HG02884 (cell line): ENCODE measurements around the gene ACRV1.
"Not testable (repeated sequence)": the region's sequence is repeated elsewhere in the genome, so short reads cannot be mapped to it uniquely, and the experiment has no call there.

Experiments
- ATAC-seq: cut with Tn5 transposase; IDR thresholded peaks from one replicate; pipeline ENCODE4 v1.9.1; 2021; ENCODE audit warnings: mild to moderate bottlenecking, moderate library complexity; ENCODE audit not compliant: unreplicated experiment

Gene ACRV1

GRCh38 chr11:125680747-125681146 is at the start of gene ACRV1:
ACRV1 (minus strand) TSS chr11:125680847; CDS start chr11:125680780, 67 bp downstream.
- no peak for ATAC-seq

- ATAC-seq, result no peak
These were observed 48.3 kb upstream of the ACRV1 start for GRCh38 chr11:125728969-125729368.

DNA sequence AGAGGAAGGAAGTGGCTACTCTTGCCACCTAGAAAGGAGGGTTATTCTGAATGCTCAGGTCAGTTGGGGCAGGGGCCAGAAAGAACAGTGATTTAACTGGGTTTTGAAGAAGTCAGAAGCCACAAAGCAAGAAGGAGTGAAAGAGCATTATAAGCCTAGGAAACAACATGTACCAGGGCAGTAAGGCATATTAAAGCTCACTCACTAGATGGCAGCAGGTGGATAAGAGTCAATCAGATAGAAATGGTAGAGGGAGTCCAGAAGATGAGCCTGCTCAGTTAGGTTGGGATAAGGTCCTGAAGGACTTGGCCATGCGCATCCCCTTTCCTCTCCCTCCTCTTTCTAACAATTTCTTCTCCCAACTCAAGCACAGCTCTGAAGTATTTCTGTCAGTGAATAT is 43.5 kb upstream of the ACRV1 start:
- no peak for ATAC-seq

DNA sequence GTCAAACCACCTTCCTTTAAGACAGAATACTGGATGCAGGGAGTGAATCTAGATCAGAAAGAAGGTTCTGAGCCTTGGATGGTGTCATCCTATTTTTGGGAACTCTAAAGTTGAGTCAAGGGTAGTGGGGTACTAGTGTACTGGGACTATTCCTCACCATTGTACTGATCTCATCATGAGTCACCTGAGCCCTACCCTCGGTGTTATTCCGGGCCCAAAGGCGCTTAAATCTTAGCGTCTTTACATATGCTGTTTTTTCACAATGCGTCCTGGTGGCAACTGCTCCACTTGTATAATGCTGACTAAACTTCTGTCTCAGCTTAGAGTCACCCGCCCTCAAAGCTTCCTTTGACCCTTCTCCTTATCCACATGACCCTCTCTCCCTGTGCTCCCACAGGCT is 40.1 kb upstream of the ACRV1 start:
- no peak for ATAC-seq

DNA sequence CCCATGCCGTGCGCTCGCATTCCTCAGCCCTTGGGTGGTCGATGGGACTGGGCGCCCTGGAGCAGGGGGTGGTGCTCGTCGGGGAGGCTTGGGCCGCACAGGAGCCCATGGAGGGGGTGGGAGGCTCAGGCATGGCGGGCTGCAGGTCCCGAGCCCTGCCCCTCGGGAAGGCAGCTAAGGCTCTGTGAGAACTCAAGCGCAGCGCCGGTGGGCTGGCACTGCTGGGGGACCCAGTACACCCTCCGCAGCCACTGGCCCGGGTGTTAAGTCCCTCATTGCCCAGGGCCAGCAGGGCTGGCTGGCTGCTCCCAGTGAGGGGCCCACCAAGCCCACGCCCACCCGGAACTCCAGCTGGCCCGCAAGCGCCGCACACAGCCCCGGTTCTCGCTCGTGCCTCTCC is 24.0 kb upstream of the ACRV1 start:
- ATAC-seq, result not testable (repeated sequence)

- ATAC-seq, result no peak
These were observed 21.4 kb upstream of the ACRV1 start for GRCh38 chr11:125701858-125702621.

DNA sequence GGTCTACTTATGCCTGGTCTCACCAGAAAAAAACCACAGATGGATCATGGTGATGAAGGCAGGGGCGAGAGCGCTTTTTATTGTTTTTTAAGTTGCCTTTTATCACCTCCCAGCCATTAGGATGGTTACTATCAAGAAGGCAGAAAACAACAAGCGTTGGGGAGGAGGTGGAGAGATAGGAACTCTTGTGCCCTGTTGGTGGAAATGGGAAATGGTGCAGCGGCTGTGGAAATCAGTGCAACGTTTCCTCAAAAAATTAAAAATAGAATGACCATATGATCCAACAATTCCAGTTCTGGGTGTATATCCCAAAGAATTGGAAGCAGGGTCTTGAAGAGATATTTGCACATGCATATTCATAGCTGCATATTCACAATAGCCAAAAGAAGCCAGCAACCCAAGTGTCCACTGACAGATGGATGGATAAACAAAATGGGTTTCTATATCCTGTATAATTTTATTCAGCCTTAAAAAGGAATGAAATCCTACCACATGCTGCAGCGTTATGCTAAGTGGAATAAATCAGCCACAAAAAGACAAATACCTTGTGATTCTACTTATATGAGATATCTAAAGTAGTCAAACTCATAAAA is 20.5 kb upstream of the ACRV1 start:
- no peak for ATAC-seq

- ATAC-seq, result no peak
These were observed 14.3 kb upstream of the ACRV1 start for GRCh38 chr11:125694951-125695350.

DNA sequence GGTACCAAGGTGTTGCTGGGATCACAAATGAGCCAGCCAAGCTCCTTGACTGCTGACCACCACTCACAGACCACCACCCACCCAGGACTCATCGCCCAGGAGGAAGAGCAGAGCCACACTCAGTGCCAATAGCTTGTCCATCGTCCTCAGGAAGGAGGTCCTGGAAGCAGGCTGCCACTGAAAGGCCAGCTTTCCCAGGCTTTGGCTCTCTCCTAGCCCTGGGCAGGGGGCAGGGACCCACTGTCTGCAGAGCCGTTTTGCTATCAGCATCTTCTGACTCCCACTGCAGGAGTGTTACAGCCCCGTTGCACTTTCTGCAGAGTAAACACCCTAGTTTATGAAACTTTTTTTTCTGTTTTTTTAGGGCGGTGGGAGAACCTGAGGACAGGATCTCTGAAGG is 12.2 kb upstream of the ACRV1 start:
- no peak for ATAC-seq

- ATAC-seq, result no peak
These were observed 9.4 kb upstream of the ACRV1 start for GRCh38 chr11:125690006-125690405.

DNA sequence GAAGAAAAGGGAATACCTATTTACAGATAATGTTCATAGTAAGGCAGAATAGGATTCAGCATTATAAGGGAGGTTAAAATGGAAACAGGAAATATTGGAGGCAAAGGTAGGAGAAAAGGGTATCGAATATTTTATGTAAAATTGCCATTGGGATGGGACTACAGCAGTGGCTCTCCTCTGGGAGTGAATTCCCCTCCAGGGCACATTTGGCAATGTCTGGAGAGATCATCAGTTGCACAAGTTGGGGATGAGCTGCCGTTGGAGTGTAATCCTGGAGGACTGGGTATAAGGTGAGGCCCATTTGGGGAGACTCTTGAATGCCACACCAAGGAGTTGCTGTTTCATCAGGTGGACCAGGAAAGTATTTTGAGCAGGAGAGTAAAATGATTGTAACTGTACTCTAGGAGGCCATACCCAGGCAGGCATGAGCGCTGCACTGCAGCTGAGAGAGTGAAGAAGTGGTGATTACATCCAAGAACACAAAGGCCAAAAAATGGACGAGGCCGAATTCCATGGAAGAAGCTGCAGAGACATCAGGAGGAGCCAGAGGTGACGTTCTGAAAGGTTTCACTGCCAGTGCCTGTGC is 8.7 kb upstream of the ACRV1 start:
- no peak for ATAC-seq

DNA sequence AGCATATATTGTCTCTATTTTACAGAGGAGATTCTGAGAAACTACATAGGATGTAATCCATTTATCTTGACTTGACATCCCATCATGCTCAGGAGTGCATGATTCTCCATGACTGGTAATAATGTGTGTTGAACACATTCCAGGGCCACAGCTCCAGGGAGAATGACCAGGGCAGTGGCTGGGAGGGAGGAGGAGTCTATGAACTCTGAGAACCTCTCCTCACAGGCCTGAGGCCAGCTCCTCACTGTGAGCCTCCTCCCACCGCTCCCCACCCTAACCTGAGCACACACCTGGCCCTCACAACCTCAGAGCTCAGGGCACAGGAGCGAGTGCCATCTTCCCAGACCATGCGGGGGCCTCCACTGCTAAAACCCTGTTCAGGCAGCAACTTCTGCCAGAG is 8.0 kb upstream of the ACRV1 start:
- no peak for ATAC-seq

DNA sequence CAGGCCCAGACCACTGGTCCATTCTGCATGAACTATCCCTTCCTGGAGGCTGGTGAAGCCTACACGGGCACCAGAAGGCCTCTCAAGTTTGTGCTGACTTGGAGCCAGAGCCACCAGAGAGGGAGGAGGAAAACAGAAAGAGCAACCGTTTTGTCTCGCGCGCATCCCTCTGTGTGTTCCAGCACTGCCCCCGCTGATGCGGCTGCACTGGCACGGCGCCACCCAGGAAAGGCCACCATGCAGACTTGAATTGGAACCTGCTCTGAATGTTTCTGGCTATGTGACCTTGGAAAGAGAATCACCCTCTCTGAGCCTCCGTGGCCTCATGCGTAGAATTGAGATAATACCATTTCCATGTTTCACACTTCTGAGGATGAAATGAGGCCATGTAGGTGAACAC is 7.4 kb upstream of the ACRV1 start:
- ATAC-seq, result no peak

GRCh38 chr11:125685228-125685627 is 4.6 kb upstream of the ACRV1 start:
- no peak for ATAC-seq

- no peak for ATAC-seq
These were observed 810 bp downstream of the ACRV1 start for GRCh38 chr11:125679837-125680236.

DNA sequence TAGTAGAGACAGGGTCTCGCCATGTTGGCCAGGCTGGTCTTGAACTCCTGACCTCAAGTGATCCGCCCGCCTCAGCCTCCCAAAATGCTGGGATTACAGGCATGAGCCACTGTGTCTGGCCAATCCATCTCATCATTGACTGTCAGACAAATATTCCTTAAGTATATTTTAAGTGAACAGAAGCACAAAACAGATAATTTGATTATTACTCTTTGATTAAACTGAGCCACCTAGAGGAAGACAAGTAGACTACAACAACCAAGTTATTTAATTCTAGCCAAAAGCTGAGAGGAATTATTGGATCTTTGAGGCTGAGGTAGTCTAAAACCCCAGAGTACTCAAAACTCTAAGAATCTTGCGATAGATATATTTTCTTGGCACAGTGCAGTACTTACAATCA is 1.2 kb downstream of the ACRV1 start:
- no peak for ATAC-seq

- no peak for ATAC-seq
These were observed 5.5 kb downstream of the ACRV1 start for GRCh38 chr11:125675196-125675595.

GRCh38 chr11:125674210-125674609 is 6.4 kb downstream of the ACRV1 start:
- ATAC-seq, result no peak

- ATAC-seq, result no peak
These were observed 9.1 kb downstream of the ACRV1 start for GRCh38 chr11:125671561-125671960.

- ATAC-seq, result no peak
These were observed 10.5 kb downstream of the ACRV1 start for GRCh38 chr11:125670172-125670571.

- ATAC-seq, result no peak
These were observed 13.5 kb downstream of the ACRV1 start for GRCh38 chr11:125667151-125667550.

DNA sequence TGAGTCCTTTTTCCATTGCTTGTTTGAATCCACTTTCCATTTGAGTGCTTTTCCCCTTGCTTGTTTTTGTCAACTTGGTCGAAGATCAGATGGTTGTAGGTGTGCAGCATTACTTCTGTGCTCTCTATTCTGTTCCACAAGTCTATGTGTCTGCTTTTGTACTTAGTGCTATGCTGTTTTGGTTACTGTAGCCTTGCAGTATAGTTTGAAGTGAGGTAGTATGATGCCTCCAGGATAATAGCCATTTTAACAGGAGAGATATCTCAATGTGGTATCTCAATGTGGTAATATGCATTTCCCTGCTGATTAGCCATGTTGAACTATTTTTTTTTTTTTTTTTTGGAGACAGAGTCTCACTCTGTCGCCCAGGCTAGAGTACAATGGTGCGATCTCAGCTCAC is 16.7 kb downstream of the ACRV1 start:
- ATAC-seq, result no peak
